Activated CD8-positive, alpha-beta memory T cell treated with anti-CD3 and anti-CD28 coated beads for 48 hours (primary cell): Measurements from ENCODE around the gene GRAMD1C.
"Not testable (repeated sequence)": the region's sequence is repeated elsewhere in the genome, so short reads cannot be mapped to it uniquely, and the experiment has no call there.

Source experiments
- DNase-seq, 3 experiments: peaks; one replicate each; pipeline ENCODE4 v3.0.0-alpha.2; 2020; ENCODE audit warnings: low read depth in 2 of 3, low spot score in 2 of 3

The GRAMD1C gene

GRCh38 chr3:113838631-113839209, at the start of gene GRAMD1C:
Gene GRAMD1C (plus strand): TSS chr3:113838788. CDS start chr3:113838910, 122 bp downstream.
- peak; percentile 49 to 71 (median 70) for DNase-seq

- no peak for DNase-seq
Measured at GRCh38 chr3:113791381-113791780, 47.2 kb upstream of the GRAMD1C start.

- DNase-seq = no peak
Measured at GRCh38 chr3:113794526-113794925, 44.1 kb upstream of the GRAMD1C start.

- no peak for DNase-seq
Measured at GRCh38 chr3:113795693-113796092, 42.9 kb upstream of the GRAMD1C start.

- no peak for DNase-seq
Measured at GRCh38 chr3:113802795-113803455, 35.7 kb upstream of the GRAMD1C start.

GRCh38 chr3:113804661-113805060, 33.9 kb upstream of the GRAMD1C start:
- DNase-seq = no peak

GRCh38 chr3:113805249-113805648, 33.3 kb upstream of the GRAMD1C start:
- DNase-seq = no peak

GRCh38 chr3:113812854-113813253, 25.7 kb upstream of the GRAMD1C start:
- no peak for DNase-seq

- no peak for DNase-seq
Measured at GRCh38 chr3:113819866-113820265, 18.7 kb upstream of the GRAMD1C start.

- no peak for DNase-seq
Measured at GRCh38 chr3:113825090-113825489, 13.5 kb upstream of the GRAMD1C start.

- no peak for DNase-seq
Measured at GRCh38 chr3:113828600-113828999, 10.0 kb upstream of the GRAMD1C start.

- no peak for DNase-seq
Measured at GRCh38 chr3:113829576-113830354, 8.8 kb upstream of the GRAMD1C start.

GRCh38 chr3:113831103-113831355, 7.6 kb upstream of the GRAMD1C start:
- DNase-seq = no peak

GRCh38 chr3:113832477-113833164, 6.0 kb upstream of the GRAMD1C start:
- DNase-seq = no peak

- no peak for DNase-seq
Measured at GRCh38 chr3:113834983-113835382, 3.6 kb upstream of the GRAMD1C start.

- DNase-seq = no peak
Measured at GRCh38 chr3:113839551-113839950, 963 bp downstream of the GRAMD1C start.

- no peak for DNase-seq
Measured at GRCh38 chr3:113844622-113845222, 6.1 kb downstream of the GRAMD1C start.

- DNase-seq = no peak
Measured at GRCh38 chr3:113847247-113847646, 8.7 kb downstream of the GRAMD1C start.

GRCh38 chr3:113847664-113848461, 9.3 kb downstream of the GRAMD1C start:
- no peak for DNase-seq

GRCh38 chr3:113849071-113849470, 10.5 kb downstream of the GRAMD1C start:
- DNase-seq = not testable (repeated sequence)

- not testable (repeated sequence) for DNase-seq
Measured at GRCh38 chr3:113849841-113850240, 11.3 kb downstream of the GRAMD1C start.
